Neural cell (in vitro differentiated cells): Measurements from ENCODE around the gene MT1HL1. TPM values are rescaled to one million over a fixed set of nuclear protein-coding genes. Genes with fewer than 3 reads are reported as not detected.

Experiments
- H2AFZ ChIP-seq: fragments of 200-600, 300-800 bp; sonication (generic), shearing (Covaris generic); 2 replicates; pipeline ENCODE4 v1.6.0; 2014; ENCODE audit warnings: low read depth, mild to moderate bottlenecking, antibody characterized with exemption, low read length, moderate library complexity
- H3F3A ChIP-seq: fragments of 200-600 bp; shearing (Covaris generic); 2 replicates; pipeline ENCODE4 v1.6.1; 2016; ENCODE audit warnings: mild to moderate bottlenecking, moderate library complexity, mixed read lengths, antibody characterized with exemption, low read length; ENCODE audit not compliant: insufficient read depth, poor library complexity, severe bottlenecking
- H3K27ac ChIP-seq: fragments of 200-600, 300-800 bp; sonication (generic), shearing (Covaris generic); 2 replicates; pipeline ENCODE4 v1.5.1; 2014; ENCODE audit warnings: mild to moderate bottlenecking, low read length, moderate library complexity
- H3K27me3 ChIP-seq: fragments of 300-800, 200-600 bp; sonication (generic), shearing (Covaris generic); 2 replicates; pipeline ENCODE4 v1.6.0; 2014; ENCODE audit warnings: mild to moderate bottlenecking, low read depth, low read length, moderate library complexity; ENCODE audit not compliant: insufficient read depth
- H3K36me3 ChIP-seq: fragments of 300-800, 200-600 bp; sonication (generic), shearing (Covaris generic); 2 replicates; pipeline ENCODE4 v1.5.1; 2014; ENCODE audit warnings: mild to moderate bottlenecking, antibody characterized with exemption, low read length, moderate library complexity; ENCODE audit not compliant: insufficient read depth
- H3K4me2 ChIP-seq: fragments of 300-800, 200-600 bp; sonication (generic), shearing (Covaris generic); 2 replicates; pipeline ENCODE4 v1.6.0; 2014; ENCODE audit warnings: mild to moderate bottlenecking, low read length
- H3K4me3 ChIP-seq: fragments of 300-800, 200-600 bp; sonication (generic), shearing (Covaris generic); 2 replicates; pipeline ENCODE4 v1.5.1; 2014; ENCODE audit warnings: mild to moderate bottlenecking, low read length, moderate library complexity
- H3K79me2 ChIP-seq: fragments of 200-600 bp; shearing (Covaris generic); replicated peaks from 2 replicates; pipeline ENCODE4 v1.6.0; 2014; ENCODE audit warnings: mild to moderate bottlenecking, low read length, moderate library complexity; ENCODE audit not compliant: insufficient read depth
- H3K9ac ChIP-seq: fragments of 300-800, 200-600 bp; sonication (generic), shearing (Covaris generic); 2 replicates; pipeline ENCODE4 v1.6.1; 2016; ENCODE audit warnings: mild to moderate bottlenecking, low read length, mixed read lengths
- H3K9me2 ChIP-seq: fragments of 200-600 bp; shearing (Covaris generic); 2 replicates; pipeline ENCODE4 v1.6.1; 2016; ENCODE audit warnings: mild to moderate bottlenecking, low read length, mixed read lengths; ENCODE audit not compliant: insufficient read depth
- H3K9me3 ChIP-seq: fragments of 200-600, 300-800 bp; sonication (generic), shearing (Covaris generic); 2 replicates; pipeline ENCODE4 v1.6.1; 2016; ENCODE audit warnings: mild to moderate bottlenecking, mixed run types, low read length, moderate library complexity, mixed read lengths
- H4K20me1 ChIP-seq: fragments of 200-600 bp; shearing (Covaris generic); 2 replicates; pipeline ENCODE4 v1.6.1; 2016; ENCODE audit warnings: mild to moderate bottlenecking, mixed run types; ENCODE audit not compliant: insufficient read depth
- CTCF ChIP-seq: fragments of 450-650 bp; IDR thresholded peaks from 2 replicates; pipeline ENCODE4 v1.5.1; 2014; ENCODE audit warnings: antibody characterized with exemption, mild to moderate bottlenecking, moderate library complexity; ENCODE audit not compliant: poor library complexity, severe bottlenecking
- EP300 ChIP-seq: fragments of 450-650 bp; conservative IDR thresholded peaks from 2 replicates; pipeline ENCODE4 v1.6.1; 2014; ENCODE audit warnings: antibody characterized with exemption, mild to moderate bottlenecking, moderate library complexity; ENCODE audit not compliant: poor library complexity, severe bottlenecking
- EZH2 ChIP-seq: fragments of 200-600, 300-800 bp; shearing (Covaris generic), sonication (generic); IDR thresholded peaks from 2 replicates; pipeline ENCODE4 v1.6.1; 2014; ENCODE audit warnings: antibody characterized with exemption, low read length, borderline replicate concordance, mild to moderate bottlenecking; ENCODE audit not compliant: insufficient read depth, poor library complexity, severe bottlenecking
- MXI1 ChIP-seq: fragments of 450-650 bp; conservative IDR thresholded peaks from 2 replicates; pipeline ENCODE4 v1.6.1; 2014; ENCODE audit warnings: antibody characterized with exemption, mild to moderate bottlenecking; ENCODE audit not compliant: poor library complexity, severe bottlenecking
- POLR2AphosphoS5 ChIP-seq: IDR thresholded peaks from 2 replicates; pipeline ENCODE4 v1.6.1; 2012
- RAD21 ChIP-seq: fragments of 450-650 bp; conservative IDR thresholded peaks from 2 replicates; pipeline ENCODE4 v1.6.1; 2014; ENCODE audit warnings: antibody characterized with exemption, mild to moderate bottlenecking, moderate library complexity
- REST ChIP-seq: IDR thresholded peaks from 2 replicates; pipeline ENCODE4 v1.6.1; 2012; ENCODE audit warnings: borderline replicate concordance
- SMC3 ChIP-seq: fragments of 450-650 bp; conservative IDR thresholded peaks from 2 replicates; pipeline ENCODE4 v1.6.1; 2014; ENCODE audit warnings: antibody characterized with exemption, mild to moderate bottlenecking, moderate library complexity; ENCODE audit not compliant: poor library complexity
- TAF1 ChIP-seq: IDR thresholded peaks from 2 replicates; pipeline ENCODE4 v1.6.1; 2012; ENCODE audit warnings: low read depth
- polyA plus RNA-seq: library from polyadenylated mRNA; depleted of rRNA; stranded (reverse); fragments of >200 nt; gene quantifications from 2 replicates; pipeline ENCODE4 v1.2.3, GENCODE V29; 2014

MT1HL1 gene
- polyA plus RNA-seq, 1 donor from 2014 or later = not detected

DNA sequence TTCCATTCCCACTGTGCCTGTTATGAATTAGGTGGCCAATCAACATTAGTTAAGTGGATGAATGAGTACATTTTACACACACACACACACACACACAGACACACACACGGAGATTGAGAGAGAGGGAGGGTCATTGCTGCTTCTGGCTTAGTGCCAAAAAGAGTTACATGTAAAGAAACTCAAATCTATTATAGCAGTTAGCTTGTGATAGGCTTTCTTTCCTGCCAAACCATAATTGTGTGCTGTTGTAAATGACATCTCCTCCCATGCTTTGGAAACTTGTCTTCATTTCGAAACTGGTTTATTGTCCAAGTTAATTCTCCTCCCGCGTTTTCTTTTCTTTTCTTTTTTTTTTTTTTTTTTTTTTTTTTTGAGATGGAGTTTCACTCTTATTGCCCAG lies 1.4 kb upstream of the MT1HL1 start:
- Histone ChIP-seq H3K9ac (no peak overlapping the region), H3K4me2 (no peak overlapping the region), H3F3A (no peaks in the 10 kb centered on the region), H4K20me1 (no peaks in the 10 kb centered on the region), H3K4me3 (no peak overlapping the region), H3K79me2 (no peaks in the 10 kb centered on the region), H3K9me3 (no peaks in the 10 kb centered on the region), H3K9me2 (no peaks in the 10 kb centered on the region), H3K36me3 (no peaks in the 10 kb centered on the region), H2AFZ (no peak overlapping the region), H3K27ac (no peak overlapping the region), H3K27me3 (no peaks in the 10 kb centered on the region)
- no peak for TF ChIP-seq SMC3
- TF ChIP-seq POLR2AphosphoS5 = no peak
- no peak for TF ChIP-seq EP300
- no peak for TF ChIP-seq EZH2
- TF ChIP-seq MXI1 = no peak
- no peak for TF ChIP-seq TAF1
- no peak for TF ChIP-seq CTCF
- TF ChIP-seq REST = no peak
- TF ChIP-seq RAD21 = no peak

DNA sequence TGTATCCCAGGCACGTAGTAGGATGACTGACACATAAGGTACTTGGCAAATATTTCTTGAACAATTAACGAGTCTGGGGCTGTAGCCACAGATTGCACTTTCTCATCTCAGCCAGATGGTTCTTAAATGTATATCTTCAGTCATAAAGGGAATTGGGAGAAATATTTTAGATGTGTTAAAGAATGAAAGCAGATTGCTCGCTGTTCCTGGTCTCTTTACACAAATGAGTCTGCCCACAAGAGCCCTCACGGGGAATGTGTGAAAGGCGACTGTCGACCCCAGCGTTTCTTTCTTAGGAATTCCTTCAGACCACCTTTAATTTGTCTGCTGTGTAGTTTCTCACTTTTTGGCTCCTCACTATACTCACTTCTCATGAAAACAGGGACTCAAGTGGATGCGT lies 725 bp downstream of the MT1HL1 start:
- Histone ChIP-seq H3K4me3 (no peak overlapping the region), H3K36me3 (no peaks in the 10 kb centered on the region), H2AFZ (no peak overlapping the region), H4K20me1 (no peaks in the 10 kb centered on the region), H3K9me3 (no peaks in the 10 kb centered on the region), H3K4me2 (no peak overlapping the region), H3K9me2 (no peaks in the 10 kb centered on the region), H3K9ac (no peak overlapping the region), H3K79me2 (no peaks in the 10 kb centered on the region), H3F3A (no peaks in the 10 kb centered on the region), H3K27me3 (no peaks in the 10 kb centered on the region), H3K27ac (no peak overlapping the region)
- TF ChIP-seq EP300 (no peak), TAF1 (no peak), REST (no peak), CTCF (no peak), SMC3 (no peak), POLR2AphosphoS5 (no peak)
